ENCODE results near the gene TCEANC2.
"Not testable (repeated sequence)": the region's sequence is repeated elsewhere in the genome, so short reads cannot be mapped to it uniquely, and the experiment has no call there.

DNA sequence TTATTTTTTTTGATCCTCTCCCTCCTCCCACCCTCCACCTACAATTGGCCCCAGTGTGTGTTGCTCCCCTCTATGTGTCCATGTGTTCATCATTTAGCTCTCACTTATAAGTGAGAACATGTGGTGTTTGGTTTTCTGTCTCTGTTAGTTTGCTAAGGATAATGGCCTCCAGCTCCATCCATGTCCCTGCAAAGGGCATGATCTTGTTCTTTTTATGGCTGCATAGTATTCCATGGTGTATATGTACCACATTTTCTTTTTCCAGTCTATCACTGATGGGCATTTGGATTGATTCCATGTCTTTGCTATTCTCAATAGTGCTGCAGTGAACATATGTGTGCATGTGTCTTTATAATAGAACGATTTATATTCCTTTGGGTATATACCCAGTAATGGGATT, 28.6 kb upstream of the TCEANC2 start:
- TF ChIP-seq, protein P1, sequence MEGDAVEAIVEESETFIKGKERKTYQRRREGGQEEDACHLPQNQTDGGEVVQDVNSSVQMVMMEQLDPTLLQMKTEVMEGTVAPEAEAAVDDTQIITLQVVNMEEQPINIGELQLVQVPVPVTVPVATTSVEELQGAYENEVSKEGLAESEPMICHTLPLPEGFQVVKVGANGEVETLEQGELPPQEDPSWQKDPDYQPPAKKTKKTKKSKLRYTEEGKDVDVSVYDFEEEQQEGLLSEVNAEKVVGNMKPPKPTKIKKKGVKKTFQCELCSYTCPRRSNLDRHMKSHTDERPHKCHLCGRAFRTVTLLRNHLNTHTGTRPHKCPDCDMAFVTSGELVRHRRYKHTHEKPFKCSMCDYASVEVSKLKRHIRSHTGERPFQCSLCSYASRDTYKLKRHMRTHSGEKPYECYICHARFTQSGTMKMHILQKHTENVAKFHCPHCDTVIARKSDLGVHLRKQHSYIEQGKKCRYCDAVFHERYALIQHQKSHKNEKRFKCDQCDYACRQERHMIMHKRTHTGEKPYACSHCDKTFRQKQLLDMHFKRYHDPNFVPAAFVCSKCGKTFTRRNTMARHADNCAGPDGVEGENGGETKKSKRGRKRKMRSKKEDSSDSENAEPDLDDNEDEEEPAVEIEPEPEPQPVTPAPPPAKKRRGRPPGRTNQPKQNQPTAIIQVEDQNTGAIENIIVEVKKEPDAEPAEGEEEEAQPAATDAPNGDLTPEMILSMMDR (IDR thresholded peaks at IDR 0.05): not testable (repeated sequence)
- TF ChIP-seq POLR2A (IDR thresholded peaks at IDR 0.05): not testable (repeated sequence)
